HG03575 (cell line): ENCODE results near the gene GPNMB.
"Not testable (repeated sequence)": the region's sequence is repeated elsewhere in the genome, so short reads cannot be mapped to it uniquely, and the experiment has no call there.

ENCODE experiments used
- ATAC-seq: cut with Tn5 transposase; IDR thresholded peaks from one replicate; pipeline ENCODE4 v1.9.1; 2021; ENCODE audit not compliant: unreplicated experiment, insufficient number of reproducible peaks, low FRiP score; ENCODE audit errors: extremely low read depth

GPNMB gene

DNA sequence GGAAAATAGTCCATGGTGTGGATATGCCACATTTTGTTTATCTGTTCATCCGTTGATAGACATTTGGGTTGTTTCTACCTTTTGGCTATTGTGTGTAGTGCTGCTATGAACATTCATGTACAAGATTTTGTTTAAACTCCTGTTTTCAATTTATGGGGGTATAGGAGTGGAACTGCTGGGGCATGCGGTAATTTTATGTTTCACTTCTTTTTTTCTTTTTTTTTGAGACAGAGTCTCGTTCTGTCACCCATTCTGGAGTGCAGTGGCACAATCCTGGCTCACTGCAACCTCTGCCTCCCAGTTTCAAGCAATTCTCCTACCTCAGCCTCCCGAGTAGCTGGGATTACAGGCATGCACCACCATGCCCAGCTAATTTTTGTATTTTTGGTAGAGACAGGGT is 22.2 kb upstream of the GPNMB start:
- not testable (repeated sequence) for ATAC-seq

DNA sequence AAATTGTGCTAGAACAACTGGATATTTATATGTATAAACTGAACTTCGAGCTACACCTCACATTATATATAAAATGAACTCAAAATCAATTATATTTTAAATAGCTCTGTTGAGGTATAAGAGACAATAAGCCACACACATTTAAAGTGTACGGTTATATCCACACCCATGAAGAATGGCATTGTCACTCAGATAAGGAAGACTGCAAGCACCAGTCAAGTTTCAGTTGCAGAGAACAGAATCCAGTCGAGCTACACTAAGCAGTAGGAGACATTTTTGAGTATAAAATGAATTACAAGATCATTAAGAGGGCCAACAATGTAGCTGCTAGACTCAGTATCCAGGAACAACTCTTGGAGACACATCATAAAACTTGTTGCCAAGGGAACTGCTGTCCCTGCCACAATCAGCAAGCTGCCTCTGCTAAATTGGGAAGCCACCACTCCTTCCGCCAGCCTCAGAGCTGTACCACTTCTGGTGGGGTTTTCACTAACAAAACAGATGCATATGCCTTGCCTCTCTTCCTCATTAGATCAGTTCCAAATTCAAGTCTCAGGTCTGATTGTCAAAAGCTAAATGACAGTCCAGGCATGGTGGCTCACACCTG is 19.6 kb upstream of the GPNMB start:
- no peak for ATAC-seq

DNA sequence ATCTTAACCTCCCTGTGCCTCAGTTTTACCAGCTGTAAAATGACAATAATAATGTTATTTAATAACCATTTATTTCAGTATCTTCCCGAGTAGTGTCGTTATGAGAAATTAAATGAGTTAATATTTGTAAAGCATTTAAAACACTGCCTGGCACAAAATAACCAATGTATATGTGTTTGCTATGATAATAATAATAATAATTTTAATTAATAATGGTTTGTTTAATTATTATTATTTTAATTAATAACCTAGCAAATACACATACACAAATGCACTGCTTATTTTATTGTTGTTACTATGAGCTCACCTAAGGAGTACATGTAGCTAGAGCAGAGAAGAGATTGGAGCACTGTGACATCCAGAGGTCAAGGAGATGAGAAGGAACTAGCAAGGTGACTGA is 18.2 kb upstream of the GPNMB start:
- ATAC-seq, result no peak

DNA sequence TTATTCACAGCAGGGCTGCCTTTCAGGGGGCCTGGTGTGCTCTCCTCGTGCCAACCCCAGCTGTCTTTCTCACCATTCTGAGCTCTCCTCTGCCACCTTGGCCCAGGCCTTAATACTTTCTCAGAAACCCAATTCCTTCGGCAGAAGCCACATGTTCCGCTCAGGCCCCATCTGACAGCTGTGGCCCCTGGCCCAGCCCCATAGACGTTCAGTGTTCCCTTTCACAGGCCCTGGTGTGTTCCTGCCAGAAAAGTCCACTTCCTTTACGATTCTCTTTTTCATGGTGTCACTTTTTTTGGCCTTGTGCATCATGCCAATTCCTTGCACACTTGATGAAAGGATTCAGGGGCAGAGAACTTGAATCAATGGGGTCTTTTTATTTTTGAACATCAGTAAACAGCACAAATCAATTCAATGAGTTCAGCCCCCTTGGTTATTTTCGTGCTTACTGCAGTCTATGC is 15.9 kb upstream of the GPNMB start:
- ATAC-seq, result no peak

DNA sequence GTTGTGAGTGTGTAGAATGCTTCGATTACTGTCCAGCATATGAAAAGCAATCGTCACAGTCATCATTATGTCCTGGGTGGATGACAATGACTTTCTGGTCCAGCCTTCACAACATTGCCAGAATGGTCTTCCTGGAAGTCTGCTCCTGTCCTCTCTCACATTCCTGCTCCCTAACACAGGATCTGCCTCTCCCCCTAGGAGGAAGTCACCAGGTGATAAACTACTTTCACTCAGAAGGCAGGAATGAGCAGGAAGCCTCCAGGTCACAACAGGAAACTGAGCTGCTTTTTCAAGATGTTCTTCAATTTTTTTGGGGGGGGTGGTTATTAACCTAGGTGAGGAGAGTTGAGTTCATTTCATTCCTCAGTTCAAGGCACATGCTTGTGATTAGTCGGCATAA is 13.6 kb upstream of the GPNMB start:
- no peak for ATAC-seq

DNA sequence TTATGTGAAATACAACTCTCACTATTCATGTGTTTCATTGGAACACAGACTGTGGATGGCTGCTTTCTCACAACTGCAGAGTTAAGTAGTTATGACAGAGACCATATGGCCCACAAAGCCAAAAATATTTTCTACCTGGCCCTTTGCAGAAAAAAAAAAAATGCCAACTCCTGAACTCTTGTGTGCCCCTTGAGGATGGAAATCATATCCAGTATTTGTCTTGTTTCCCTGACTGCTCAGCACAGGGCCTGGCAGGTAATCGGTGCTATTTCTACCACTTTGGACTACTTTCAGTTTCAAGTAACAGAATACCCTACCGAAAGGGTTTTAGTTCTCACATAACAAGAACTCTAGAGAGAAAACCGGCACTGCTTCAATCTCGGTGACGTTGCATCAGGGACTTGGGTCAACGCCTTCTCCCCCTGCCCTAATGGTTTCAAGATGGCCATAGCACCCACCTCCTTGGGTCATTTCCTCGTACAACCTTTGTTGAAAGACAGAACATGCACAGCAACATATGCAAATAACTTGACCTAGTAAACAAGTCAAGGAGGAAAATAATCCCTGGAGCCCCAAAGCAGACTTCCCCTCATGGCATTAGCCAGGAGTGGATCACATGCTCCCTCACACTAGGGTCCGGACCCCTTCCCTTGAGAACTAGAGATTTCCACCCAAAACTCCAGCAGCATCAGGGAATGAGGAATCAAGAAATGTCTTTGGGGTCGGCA is 11.8 kb upstream of the GPNMB start:
- peak; percentile 60 for ATAC-seq

DNA sequence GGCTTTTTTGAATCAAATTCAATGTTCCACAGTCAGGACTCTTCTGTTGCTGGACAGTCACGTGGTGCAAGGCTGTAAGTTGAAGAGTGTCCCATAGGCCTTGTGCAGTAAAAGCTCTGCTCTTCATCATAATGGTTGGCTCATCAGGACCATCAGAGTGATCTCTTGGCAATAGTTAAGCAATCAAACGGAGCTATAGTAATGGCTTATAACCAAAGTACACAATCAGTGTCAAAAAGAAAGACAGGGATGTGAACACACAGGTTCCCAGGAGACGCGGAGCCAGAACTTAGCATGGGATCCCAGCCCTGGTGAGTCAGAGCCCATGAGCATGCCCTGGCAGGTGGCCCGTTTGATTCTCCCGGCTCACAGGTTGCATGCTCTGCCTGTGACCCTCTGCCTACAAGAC is 10.8 kb upstream of the GPNMB start:
- no peak for ATAC-seq

DNA sequence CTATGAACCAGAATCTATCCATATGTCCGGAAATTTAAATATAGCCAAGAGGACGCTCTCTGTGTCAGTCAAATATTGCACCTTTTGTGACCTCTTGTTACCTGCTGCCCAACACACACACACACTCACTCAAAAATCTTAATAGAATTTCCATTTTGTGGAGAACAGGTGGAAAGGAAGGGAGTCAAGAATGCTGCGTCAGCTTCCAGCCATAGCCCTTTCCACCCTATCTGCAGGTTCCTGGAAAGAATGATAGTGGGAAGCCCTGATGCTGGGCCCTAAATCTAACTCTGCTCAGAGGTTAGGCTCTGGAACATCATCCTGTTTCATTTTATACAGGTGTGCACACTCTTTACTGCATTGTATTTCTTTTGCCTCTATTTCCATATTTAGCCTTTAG is 9.6 kb upstream of the GPNMB start:
- no peak for ATAC-seq

DNA sequence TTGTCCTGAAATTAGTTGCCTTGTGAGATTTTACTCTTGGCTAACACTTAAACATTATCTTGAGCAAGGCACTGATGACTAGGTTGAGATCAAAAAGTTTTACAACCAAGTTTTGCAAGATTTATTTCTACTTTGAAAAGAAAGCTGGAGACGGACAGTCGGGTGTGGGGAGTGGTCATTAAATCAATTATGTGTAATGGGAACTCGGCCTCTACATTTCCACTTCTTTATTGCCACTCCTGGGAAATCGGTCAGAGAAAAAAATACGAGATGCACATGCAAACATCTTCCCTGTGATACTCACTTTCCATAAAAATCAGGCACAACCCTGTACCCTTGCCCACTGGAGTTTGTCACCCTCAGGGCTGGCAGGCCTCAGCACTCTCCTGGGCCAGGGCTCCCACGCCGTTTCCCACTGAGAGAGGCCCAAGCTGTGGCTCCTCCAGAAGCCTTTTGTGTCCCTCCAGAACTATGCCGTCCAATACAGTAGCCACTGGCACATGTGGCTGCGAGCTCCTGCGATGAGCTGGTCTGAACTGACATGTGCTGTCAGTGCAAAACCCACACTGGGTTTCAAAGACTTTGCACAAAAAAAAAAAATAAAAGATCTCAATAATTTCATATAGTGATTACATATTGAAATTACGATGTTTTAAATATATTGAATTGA is 7.5 kb upstream of the GPNMB start:
- ATAC-seq, result no peak

DNA sequence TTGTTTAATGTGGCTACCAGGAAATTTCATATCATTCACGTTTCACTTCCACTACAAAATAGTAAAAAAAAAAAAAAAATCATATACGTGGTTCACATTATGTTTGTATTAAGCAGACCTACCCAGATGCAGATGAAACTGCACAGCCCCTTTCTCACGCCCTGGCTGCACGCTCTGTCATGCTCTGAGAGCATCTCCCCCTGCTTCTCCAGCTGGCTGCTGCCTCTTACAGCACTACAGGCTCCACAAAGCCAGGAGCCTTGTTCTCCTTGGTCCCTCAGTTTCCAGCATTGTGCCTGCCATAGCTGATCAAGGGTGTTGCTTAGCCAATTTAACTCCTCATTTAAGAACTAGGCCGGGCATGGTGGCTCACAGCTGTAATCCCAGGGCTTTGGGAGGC is 6.9 kb upstream of the GPNMB start:
- ATAC-seq, result no peak

DNA sequence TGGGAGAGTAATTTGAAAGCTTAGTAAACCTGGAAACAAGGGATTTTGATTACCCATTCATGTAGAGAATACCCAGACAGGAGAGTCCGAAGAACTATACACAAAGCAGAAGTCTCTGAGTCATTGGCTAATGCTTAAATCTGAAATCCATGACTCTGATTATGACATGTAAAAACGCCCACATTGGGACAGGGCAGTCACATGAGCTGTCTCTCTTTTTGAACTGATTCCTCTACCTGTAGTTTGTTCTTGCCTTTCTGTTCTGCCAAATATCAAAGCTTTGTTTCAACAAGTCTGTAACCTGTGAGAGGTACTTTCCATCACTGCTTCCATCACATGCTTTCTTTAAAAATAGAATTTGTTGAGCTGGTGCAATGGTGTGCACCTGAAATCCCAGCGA is 4.3 kb upstream of the GPNMB start:
- ATAC-seq, result no peak

DNA sequence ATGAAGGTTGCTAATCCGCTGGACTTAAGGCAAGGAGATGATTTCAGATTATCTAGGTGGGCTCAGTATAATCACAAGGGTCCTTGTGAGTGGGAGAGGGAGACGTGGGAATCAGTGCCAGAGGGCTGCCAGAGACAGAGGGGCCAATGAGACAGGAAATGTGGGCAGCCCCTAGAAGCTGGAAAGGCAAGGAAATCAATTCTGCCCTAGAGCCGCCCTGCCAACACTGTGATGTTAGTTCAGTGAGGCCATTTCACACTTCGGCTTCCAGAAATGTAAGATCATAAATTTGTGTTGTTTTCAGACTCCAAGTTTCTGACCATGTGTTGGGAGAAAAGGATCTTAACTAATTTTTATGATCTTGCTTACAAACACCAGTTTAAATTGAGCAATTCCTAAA is 3.6 kb upstream of the GPNMB start:
- ATAC-seq, result no peak

DNA sequence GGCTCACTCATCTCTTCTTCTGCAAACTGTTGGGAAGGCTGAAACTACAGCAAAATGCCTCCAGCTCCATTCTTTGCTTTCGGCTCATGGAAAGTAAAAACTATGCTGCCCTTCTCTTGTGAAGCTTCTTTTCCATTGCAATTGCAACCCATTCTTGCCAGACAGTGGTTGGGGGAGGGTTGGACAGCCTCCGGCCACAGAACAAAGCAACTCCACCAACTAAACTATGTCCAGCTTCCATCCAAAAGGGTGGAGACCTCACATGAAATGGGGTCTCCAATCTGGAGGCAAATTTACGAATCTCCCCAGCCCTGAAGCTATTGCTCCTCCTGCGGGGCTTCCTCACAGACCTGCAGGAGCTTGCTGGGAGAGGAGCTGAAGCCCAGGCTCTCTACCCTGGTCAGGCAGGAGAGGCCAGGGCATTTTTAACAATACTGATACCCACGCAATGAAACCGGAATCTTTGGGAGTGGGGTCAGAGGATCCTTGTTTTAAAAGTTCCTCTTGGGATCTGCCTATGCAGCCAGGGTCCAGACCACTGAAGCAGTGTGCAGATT is 549 bp downstream of the GPNMB start:
- no peak for ATAC-seq

DNA sequence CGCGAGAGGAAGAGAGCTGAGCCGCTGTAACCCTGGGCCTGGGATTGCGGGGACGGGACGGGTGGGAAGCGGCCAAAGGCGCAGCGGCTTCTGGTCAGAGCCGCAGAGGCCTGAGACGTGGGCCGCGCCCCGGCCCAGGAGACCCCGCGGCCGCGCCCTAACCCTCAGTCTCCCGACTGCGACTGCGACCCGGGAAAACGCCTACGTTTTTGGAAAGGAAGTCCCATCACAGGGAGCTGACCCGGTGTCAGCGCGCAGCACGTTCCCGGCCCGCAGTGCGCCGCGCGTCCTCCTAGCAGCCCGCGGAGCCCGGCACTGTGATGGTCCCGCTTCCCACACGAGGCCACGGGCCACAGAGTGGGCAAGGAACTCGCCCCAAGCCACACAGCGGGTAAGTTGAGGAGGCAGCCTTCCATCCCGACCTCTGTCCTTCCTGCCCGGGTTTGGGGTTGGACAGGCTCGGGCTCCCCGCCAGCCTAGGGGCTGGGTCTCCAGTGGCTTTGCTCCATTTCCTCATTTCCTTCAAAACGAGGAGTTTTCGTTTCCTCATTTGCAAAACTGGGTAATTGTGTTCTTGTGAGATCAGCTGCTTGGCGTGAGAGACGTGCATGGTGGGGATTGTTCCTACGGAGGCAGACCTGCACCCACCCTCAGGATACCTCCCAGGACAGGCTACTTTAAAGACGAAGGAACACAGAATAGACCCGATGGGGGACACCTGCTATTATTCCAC is 1.2 kb downstream of the GPNMB start:
- ATAC-seq, result no peak

DNA sequence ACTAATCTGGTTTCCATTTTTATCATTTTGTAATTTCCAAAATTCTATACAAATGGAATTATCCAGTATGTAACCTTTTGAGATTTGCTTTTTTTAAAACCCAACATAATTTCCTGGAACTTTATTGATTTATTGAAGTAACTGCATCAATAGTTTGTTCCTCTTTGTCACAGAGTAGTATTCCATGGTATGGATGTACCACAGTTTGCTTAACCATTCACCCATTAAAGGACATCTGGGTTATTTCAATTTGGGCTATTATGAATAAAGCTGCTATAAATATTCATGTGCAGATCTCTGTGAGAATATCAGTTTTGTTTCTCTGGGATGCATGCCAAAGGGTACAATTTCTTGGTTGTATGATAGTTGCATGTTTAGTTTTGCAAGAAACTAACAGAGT is 2.9 kb downstream of the GPNMB start:
- ATAC-seq, result no peak

DNA sequence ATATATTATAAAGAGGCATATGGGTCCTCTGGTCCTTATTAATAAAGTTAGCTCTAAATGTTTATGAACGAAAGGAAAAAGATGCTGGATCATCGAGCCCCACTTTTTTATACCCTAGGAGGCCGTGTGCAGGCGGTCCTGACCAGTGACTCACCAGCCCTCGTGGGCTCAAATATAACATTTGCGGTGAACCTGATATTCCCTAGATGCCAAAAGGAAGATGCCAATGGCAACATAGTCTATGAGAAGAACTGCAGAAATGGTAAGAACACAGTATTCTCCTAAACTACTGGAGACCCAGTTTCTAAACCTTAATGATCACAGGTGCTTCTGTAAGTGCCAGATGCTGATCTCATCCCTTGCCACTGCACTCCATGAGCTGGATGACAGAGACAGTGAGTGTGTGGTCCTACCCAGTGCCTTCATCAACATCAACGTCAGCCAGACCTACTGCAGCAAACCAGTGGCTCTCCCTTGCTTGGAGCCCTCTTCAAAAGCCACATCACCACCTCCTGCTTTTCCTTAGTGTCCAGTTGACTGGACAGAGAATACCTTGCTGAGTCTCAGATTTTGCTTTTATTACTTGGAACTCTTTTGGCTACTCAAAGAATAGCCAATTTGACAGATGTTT is 7.6 kb downstream of the GPNMB start:
- no peak for ATAC-seq

DNA sequence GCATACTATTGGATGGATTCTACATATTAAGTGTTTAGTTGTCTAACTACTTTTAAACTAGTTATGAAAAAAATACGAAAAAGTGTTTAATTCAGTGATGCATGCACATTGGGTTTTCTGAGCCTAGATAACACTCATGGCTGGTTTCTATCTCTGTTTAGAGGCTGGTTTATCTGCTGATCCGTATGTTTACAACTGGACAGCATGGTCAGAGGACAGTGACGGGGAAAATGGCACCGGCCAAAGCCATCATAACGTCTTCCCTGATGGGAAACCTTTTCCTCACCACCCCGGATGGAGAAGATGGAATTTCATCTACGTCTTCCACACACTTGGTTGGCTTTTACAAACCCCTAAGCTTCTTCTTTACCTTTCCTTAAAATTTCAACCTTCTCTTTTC is 10.2 kb downstream of the GPNMB start:
- no peak for ATAC-seq

DNA sequence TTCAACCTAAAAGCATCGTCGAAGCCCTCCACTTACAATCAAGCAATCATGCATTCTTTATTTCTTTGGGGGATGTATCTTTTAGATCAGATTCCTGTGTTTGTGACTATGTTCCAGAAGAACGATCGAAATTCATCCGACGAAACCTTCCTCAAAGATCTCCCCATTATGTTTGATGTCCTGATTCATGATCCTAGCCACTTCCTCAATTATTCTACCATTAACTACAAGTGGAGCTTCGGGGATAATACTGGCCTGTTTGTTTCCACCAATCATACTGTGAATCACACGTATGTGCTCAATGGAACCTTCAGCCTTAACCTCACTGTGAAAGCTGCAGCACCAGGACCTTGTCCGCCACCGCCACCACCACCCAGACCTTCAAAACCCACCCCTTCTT is 13.8 kb downstream of the GPNMB start:
- ATAC-seq, result no peak

DNA sequence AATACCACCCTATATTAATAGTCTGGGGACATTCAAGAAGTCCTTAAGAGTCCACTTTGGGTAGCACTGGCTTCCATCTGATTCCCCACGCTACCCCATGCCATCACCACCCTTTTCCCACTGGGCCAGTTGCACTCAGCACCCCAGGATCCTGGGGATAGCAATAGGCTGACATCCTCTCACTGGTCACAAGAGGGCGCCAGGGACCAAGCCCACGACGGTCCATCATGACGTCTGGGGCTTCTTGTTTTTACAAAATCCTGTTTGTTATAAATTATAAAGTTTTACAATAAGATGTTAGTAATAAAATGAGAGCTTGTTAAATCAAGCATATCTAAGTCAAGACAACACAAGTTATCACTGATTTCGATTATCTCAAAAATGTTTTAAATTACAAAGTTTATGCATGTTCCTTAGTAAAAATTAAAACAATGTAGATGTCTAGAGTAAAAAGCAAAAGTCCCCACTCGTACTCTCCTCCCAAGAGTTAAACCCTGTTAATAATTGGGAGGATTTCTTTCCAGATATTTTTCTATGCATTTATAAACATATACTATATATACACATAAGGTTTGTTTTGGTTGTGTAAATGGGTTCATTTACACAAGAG is 15.4 kb downstream of the GPNMB start:
- no peak for ATAC-seq
